Activated CD4-positive, alpha-beta T cell treated with anti-CD3 and anti-CD28 coated beads for 36 hours (primary cell): Measurements from ENCODE around the gene CRTC3. TPM values are rescaled to one million over a fixed set of nuclear protein-coding genes. Genes with fewer than 3 reads are reported as not detected.
"Not testable (repeated sequence)": the region's sequence is repeated elsewhere in the genome, so short reads cannot be mapped to it uniquely, and the experiment has no call there.

ENCODE experiments used
- ATAC-seq: fragments of 200-7000 bp; cut with Tn5 transposase; one replicate; pipeline ENCODE4 v1.10.0; 2021; ENCODE audit warnings: mild to moderate bottlenecking, moderate library complexity
- CTCF ChIA-PET: fragments of 350-600 bp; sonication (Branson Sonifier 250); formaldehyde crosslinking; loops from one replicate; lab custom pipeline; 2021; ENCODE audit warnings: antibody characterized with exemption; lab: Charles Lee
- POLR2A ChIA-PET: fragments of 350-600 bp; sonication (Branson Sonifier 250); formaldehyde crosslinking; loops from one replicate; lab custom pipeline; 2021; ENCODE audit warnings: antibody characterized with exemption, inconsistent platforms; lab: Charles Lee
- DNase-seq: peaks from one replicate; pipeline ENCODE4 v3.0.0-alpha.2; 2020
- H3K27ac Mint-ChIP-seq: one replicate; pipeline ENCODE4 v1.8.0; 2021; ENCODE audit warnings: mixed read lengths
- H3K27me3 Mint-ChIP-seq: one replicate; pipeline ENCODE4 v1.8.0; 2021; ENCODE audit warnings: mixed read lengths
- H3K36me3 Mint-ChIP-seq: one replicate; pipeline ENCODE4 v1.8.0; 2021; ENCODE audit warnings: low read depth, mixed read lengths
- H3K4me1 Mint-ChIP-seq: one replicate; pipeline ENCODE4 v1.8.0; 2021; ENCODE audit warnings: mixed read lengths
- H3K4me3 Mint-ChIP-seq: one replicate; pipeline ENCODE4 v1.8.0; 2021; ENCODE audit warnings: mild to moderate bottlenecking, moderate library complexity, mixed read lengths
- H3K9me3 Mint-ChIP-seq: one replicate; pipeline ENCODE4 v1.8.0; 2021; ENCODE audit warnings: low read depth, mixed read lengths
- intact Hi-C, 2 experiments: fragments of 100-400 bp; cut with DNase I in 1 of 2; cut with micrococcal nuclease in 1 of 2; formaldehyde crosslinking; loops; one replicate each; pipeline versions ENCODE4 v1.14.2 to v1.15.1; 2022 to 2024; cut with DNase I, micrococcal nuclease
- total RNA-seq, 2 experiments: library from RNA; stranded (reverse); gene quantifications; one replicate each; pipeline ENCODE4 v1.2.3, GENCODE V29; 2021

CRTC3 gene
- total RNA-seq, 2 experiments from 2014 or later, result 32.4 to 36.2 TPM

DNA sequence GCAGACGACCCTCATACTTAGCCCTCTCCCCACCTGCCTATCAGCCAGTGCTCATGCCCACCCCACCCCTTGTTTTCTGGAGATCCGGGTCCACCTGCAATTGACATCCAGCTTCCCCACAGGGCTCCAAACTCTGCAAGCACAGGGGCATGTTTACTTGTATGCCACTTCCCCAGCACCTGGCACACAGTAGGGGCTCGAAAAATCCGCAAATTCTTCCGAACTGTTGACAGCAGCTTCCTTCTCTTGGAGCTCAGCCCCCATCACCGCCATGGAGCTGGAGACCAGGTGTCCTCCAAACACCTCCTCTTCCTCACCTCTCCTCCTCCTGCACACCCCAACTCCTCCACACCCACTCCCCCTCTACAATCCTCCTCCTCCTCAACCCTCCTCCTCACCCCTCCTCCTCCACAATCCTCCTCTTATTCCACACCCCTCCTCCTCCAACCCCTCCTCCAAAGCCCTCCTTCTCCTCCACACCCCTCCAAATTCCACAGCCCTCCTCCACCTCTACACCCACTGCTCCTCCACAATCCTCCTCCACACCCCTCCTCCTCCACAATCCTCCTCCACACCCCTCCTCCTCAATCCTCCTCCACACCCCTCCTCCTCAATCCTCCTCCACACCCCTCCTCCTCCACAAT is 117.1 kb downstream of the CRTC3 start:
- CTCF ChIA-PET, result interaction anchor here (0.6 kb wide), 1 partner anchor 85 kb away, joined by 3 read pairs; no protein-coding TSS in a partner anchor
- intact Hi-C loops, result loop anchor here in 1 of 2 experiments (5.0 kb wide), 3 partner anchors 166 to 256 kb away; partner anchors contain the start of gene MAN2A2
- ATAC-seq, result no peak

DNA sequence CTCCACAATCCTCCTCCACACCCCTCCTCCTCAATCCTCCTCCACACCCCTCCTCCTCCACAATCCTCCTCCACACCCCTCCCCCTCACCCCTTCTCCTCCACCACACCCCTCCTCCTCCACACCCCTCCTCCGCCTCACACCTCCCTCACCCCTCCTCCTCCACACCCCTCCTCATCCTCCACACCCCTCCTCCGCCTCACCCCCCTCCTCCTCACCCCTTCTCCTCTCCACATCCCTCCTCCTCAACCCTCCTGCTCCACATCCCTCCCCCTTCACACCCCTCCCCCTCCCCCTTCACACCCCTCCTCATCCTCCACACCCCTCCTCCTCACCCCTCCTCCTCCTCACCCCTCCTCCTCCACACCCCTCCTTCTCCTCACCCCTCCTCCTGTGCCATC is 117.6 kb downstream of the CRTC3 start:
- H3K36me3 Mint-ChIP-seq, result peaks cover 17% of the 10 kb centered on the region
- no peak for ATAC-seq
- H3K4me1 Mint-ChIP-seq, result peaks cover 28% of the 10 kb centered on the region
- H3K27ac Mint-ChIP-seq, result no peak overlapping the region
- no peaks in the 10 kb centered on the region for H3K27me3 Mint-ChIP-seq
- DNase-seq, result no peak
- no peaks in the 10 kb centered on the region for H3K9me3 Mint-ChIP-seq
- no peak overlapping the region for H3K4me3 Mint-ChIP-seq
- intact Hi-C loops, result loop anchor here in 1 of 2 experiments (5.0 kb wide), 3 partner anchors 165 to 255 kb away; partner anchors contain the start of gene MAN2A2
- CTCF ChIA-PET, result interaction anchor here (0.6 to 1.8 kb wide), 40 partner anchors 9 to 327 kb away, joined by 3 to 27 read pairs (median 4); partner anchors contain the start of genes BLM and HDDC3
- POLR2A ChIA-PET, result interaction anchor here (1.3 kb wide), 1 partner anchor 70 kb away, joined by 9 read pairs; the partner anchor contains the start of gene BLM

More for the DNA sequence above, 117.1 kb downstream of the CRTC3 start:
- H3K36me3 Mint-ChIP-seq, result peaks cover 22% of the 10 kb centered on the region
- peaks cover 28% of the 10 kb centered on the region for H3K4me1 Mint-ChIP-seq
- no peaks in the 10 kb centered on the region for H3K9me3 Mint-ChIP-seq
- H3K27me3 Mint-ChIP-seq, result no peaks in the 10 kb centered on the region
- no peak for DNase-seq
- POLR2A ChIA-PET, result no interaction called here
- H3K4me3 Mint-ChIP-seq, result no peak overlapping the region
- no peak overlapping the region for H3K27ac Mint-ChIP-seq

DNA sequence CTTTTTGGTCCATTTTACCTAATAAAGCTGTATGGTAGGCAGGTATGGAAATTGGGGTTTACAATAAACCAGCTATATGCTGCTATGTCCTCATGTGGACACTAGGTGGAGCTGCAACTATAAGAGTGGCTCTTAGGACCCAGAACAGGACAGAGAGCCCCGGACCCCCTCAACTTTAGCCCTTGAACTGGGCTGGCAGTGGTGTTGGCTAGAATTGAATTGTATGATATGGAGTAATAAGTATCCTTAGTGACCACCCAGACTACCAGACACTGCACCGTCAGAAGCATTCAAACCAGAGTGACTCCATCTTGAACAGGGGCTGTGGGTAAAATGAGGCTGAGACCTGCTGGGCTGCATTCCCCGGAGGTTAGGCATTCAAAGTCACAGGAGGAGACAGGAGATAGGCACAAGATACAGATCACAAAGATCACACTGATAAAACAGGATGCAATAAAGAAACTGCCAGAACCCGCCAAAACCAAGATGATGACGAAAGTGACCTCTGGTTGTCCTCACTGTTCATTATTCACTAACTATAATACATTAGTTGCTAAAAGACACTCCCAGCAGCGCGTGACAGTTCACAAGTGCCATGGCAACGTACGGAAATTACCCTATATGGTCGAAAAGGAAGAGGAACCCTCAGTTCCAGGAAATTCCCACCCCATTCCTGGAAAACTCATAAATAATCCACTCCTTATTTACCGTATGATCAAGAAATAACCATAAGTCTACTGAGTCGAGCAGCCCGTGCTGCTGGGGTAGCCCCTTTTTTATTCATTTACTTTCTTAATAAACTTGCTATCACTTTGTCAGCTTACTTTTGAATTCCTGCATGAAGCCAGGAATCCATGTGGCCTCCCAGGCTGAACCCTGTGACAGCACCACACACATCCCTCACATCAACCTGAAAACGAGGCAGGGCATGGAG is 118.7 kb downstream of the CRTC3 start:
- Mint-ChIP-seq H3K27me3 (no peaks in the 10 kb centered on the region), H3K27ac (peak overlapping the region; percentile 93), H3K9me3 (no peaks in the 10 kb centered on the region), H3K4me3 (peak overlapping the region; percentile 39), H3K4me1 (peaks cover 28% of the 10 kb centered on the region), H3K36me3 (peaks cover 7% of the 10 kb centered on the region)
- ChIA-PET CTCF (interaction anchor here (0.6 to 1.8 kb wide), 45 partner anchors 8 to 478 kb away, joined by 3 to 27 read pairs (median 4); partner anchors contain the start of genes BLM and HDDC3), POLR2A (interaction anchor here (0.6 to 1.3 kb wide), 4 partner anchors 53 to 126 kb away, joined by 3 to 9 read pairs (median 4); partner anchors contain the start of gene BLM)
- intact Hi-C loops, result loop anchor here (1.0 to 5.0 kb wide), 10 partner anchors 12 to 286 kb away; partner anchors contain the start of genes BLM (in 2 of the 2), HDDC3 (in 1 of the 2) and MAN2A2 (in 1 of the 2)
- DNase-seq (peak; percentile 78), ATAC-seq (peak; percentile 82)

DNA sequence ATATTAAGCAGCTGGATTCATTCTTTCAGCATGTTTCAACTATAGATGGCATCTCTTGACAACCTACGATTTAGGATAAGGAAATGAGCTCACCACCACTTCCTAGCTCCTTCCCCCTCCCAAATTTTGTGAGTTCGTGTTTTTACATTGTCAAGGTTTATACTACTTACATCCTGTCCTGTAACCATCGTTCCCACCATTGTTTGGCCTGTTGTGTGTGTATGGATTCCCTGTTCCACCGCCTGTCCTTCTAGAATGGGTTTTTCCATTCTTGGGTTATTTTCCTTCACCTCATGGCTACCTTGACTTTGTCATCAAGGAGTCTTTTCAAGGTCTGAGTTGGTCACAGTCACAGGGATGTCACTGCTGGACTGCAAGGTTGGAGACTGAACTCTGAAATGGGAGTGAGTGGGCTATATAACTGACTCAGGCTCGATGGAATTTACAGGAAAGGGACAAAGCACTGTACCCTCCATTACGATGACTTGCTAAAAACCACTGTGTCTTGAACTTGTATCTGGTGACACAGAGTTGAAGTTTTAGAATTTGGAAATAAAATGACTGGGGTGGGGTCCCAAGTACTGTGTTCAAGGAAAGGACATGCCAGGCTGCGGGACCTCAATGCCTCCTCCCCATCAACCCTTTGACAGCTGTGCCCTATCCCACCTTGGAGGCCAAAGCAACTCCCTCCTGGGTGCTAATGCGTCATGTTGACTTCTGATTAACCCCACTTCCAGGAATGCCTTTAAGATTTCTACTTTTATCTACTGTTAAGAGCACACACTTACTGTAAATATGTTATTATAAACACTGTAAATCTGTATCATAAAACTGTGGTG is 120.6 kb downstream of the CRTC3 start:
- Mint-ChIP-seq H3K4me1 (peaks cover 35% of the 10 kb centered on the region), H3K27ac (peak overlapping the region; percentile 15), H3K27me3 (peaks cover 3% of the 10 kb centered on the region), H3K4me3 (no peak overlapping the region), H3K9me3 (no peaks in the 10 kb centered on the region), H3K36me3 (no peaks in the 10 kb centered on the region)
- CTCF ChIA-PET, result interaction anchor here (0.5 to 1.8 kb wide), 14 partner anchors 10 to 330 kb away, joined by 3 to 6 read pairs (median 3); partner anchors contain the start of gene BLM
- ATAC-seq (no peak), DNase-seq (no peak)
- POLR2A ChIA-PET, result no interaction called here
- intact Hi-C loops, result no loop called here

DNA sequence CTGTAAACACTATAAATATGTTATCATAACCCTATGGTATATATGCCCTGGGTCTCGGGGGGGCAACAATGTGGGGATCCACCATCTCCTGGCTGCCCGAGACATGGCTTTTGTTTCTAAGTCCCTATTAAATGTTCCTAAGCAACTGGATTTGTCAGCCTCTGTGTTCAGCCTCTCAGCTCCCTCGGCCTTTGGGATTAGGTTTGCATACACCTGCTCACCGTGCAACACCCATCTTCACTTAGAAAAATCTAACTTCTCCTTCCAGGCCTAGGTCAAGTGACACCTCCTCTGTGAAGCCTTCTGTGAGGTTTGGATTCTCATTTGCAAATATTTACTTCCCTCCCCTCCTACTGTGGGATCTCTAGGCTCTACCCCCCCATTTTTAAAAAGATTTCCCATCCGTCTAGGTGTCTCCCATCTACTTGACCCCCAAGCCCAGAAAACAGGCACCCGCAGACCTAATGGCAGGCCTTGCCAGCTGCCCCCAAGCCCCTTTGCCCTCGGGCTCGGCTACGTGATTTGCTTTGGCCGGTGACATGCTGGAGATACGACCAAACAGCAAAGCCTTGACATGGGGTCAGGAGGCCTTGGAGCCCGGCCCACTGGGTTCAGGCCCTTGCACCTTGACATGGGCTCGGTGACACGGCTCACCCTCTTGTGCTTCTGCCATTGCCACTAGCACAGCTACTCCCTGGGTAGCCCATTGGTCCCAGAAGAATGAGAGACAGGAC is 121.4 kb downstream of the CRTC3 start:
- no peaks in the 10 kb centered on the region for H3K36me3 Mint-ChIP-seq
- ChIA-PET CTCF (interaction anchor here (0.7 to 1.5 kb wide), 4 partner anchors 20 to 235 kb away, joined by 3 to 4 read pairs (median 3); no protein-coding TSS in a partner anchor), POLR2A (no interaction called here)
- H3K27ac Mint-ChIP-seq, result no peak overlapping the region
- no peaks in the 10 kb centered on the region for H3K9me3 Mint-ChIP-seq
- H3K4me3 Mint-ChIP-seq, result no peak overlapping the region
- H3K27me3 Mint-ChIP-seq, result peaks cover 6% of the 10 kb centered on the region
- intact Hi-C loops, result no loop called here
- DNase-seq (no peak), ATAC-seq (no peak)
- H3K4me1 Mint-ChIP-seq, result peaks cover 37% of the 10 kb centered on the region

DNA sequence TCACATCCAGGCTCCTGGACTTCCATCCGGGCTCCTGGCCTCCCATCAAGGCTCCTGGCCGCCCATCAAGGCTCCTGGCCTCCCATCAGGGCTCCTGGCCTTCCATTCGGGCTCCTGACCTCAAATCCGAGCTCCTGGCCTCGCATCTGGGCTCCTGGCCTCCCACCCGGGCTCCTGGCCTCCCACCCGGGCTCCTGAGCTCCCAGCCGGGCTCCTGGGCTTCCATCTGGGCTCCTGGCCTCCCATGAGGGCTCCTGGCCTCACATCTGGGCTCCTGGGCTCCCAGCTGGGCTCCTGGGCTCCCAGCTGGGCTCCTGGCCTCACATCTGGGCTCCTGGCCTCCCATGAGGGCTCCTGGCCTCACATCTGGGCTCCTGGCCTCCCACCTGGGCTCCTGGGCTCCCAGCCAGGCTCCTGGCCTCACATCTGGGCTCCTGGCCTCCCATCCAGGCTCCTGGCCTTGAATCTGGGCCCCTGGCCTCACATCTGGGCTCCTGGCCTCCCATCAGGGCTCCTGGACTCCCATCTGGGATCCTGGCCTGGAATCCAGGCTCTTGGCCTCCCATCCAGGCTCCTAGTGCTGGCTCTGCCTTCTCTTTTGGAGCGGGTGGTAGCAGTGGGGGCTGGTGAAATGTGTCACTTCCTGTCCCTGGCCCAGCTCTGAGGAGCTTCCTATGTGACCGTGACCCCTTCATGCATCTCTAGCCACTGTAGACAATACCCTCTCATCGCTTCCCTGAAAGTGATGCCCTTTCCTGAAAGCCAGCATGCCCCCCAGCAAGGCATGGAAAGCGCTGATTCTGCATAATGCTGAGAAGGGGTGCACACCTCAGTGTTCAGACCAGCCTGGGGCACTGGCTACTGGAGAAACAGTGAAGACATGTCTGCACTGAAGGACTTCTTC is 124.8 kb downstream of the CRTC3 start:
- CTCF ChIA-PET, result interaction anchor here (0.6 to 1.3 kb wide), 4 partner anchors 36 to 164 kb away, joined by 3 to 4 read pairs (median 4); partner anchors contain the start of gene BLM
- H3K4me1 Mint-ChIP-seq, result peaks cover 50% of the 10 kb centered on the region
- H3K4me3 Mint-ChIP-seq, result no peak overlapping the region
- ATAC-seq, result peak; percentile 55
- no peak overlapping the region for H3K27ac Mint-ChIP-seq
- peaks cover 28% of the 10 kb centered on the region for H3K27me3 Mint-ChIP-seq
- no peak for DNase-seq
- no peaks in the 10 kb centered on the region for H3K9me3 Mint-ChIP-seq
- intact Hi-C loops, result no loop called here
- no peaks in the 10 kb centered on the region for H3K36me3 Mint-ChIP-seq
- POLR2A ChIA-PET, result interaction anchor here (0.6 kb wide), 1 partner anchor 92 kb away, joined by 3 read pairs; no protein-coding TSS in a partner anchor

DNA sequence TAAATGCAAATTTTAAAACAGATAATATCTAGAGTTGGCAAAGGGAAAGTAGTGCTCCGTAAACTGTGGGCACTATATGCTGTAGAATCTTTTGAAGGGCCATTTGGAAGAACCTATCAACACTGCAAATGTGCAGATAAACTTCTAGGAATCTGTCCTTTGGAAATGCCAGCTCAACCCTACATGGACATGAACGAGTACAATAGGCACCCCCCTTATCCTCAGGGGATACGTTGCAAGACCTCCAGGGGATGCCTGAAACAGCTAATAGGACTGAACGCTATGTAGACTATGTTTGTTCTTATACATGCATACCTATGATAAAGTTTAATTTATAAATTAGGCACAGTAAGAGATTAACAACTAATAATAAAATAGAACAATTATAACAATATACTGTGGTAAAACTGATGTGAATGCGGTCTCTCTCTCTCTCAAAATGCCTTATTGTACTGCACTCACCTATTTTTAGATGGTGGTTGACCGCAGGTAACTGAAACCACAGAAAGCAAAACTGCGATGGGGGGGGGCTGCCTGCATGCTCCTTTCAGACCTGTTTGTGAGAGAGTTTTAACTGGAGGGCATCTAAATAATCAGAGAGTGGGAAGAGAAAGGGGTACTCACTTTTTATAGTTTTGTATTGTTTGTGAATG is 127.9 kb downstream of the CRTC3 start:
- Mint-ChIP-seq H3K4me1 (peaks cover 68% of the 10 kb centered on the region), H3K27ac (peak overlapping the region; percentile 37), H3K4me3 (peak overlapping the region; percentile 46), H3K27me3 (peaks cover 37% of the 10 kb centered on the region)
- DNase-seq (peak; percentile 72), ATAC-seq (peak; percentile 9)
- CTCF ChIA-PET, result interaction anchor here (1.7 kb wide), 1 partner anchor 10 kb away, joined by 6 read pairs; no protein-coding TSS in a partner anchor
- intact Hi-C loops, H3K36me3 Mint-ChIP-seq, POLR2A ChIA-PET, H3K9me3 Mint-ChIP-seq: not testable (repeated sequence)

DNA sequence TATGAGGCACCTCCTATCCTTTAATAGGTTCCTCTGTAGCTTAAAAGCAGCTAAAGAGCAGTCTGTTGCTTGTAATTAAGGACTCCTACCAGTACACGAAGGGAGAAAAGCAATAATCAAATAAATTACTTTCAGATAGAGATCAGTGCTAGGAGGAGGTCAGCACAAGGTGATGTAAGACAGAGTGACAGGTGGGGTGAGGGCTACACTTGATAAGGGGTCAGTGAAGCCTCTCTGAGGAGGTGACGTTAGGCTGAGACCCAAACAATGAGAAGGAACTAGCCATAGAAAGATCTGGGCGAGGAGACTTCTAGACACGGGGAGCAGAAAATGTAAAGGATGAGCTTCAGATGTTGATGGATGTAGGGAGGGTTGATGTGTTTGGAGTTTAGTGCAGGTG is 129.8 kb downstream of the CRTC3 start:
- Mint-ChIP-seq H3K4me1 (peaks cover 76% of the 10 kb centered on the region), H3K4me3 (no peak overlapping the region), H3K27ac (no peak overlapping the region), H3K9me3 (no peaks in the 10 kb centered on the region), H3K36me3 (peaks cover 3% of the 10 kb centered on the region), H3K27me3 (peaks cover 50% of the 10 kb centered on the region)
- intact Hi-C loops, result no loop called here
- ChIA-PET CTCF (interaction anchor here (0.8 to 2.2 kb wide), 3 partner anchors 8 to 273 kb away, joined by 3 to 9 read pairs (median 6); partner anchors contain the start of gene HDDC3), POLR2A (interaction anchor here (0.6 kb wide), 1 partner anchor 168 kb away, joined by 3 read pairs; no protein-coding TSS in a partner anchor)
- ATAC-seq, result no peak
- DNase-seq, result no peak
